Karpas-422 (cell line): Measurements from ENCODE around the gene MARCHF11. TPM values are rescaled to one million over a fixed set of nuclear protein-coding genes. Genes with fewer than 3 reads are reported as not detected.

Experiments used
- DNase-seq: peaks from one replicate; pipeline ENCODE4 v3.0.0-alpha.2; 2015
- H2AFZ ChIP-seq: fragments of 200-600 bp; sonication (generic); 2 replicates; pipeline ENCODE4 v1.6.1; 2014; ENCODE audit warnings: antibody characterized with exemption, low read length, mixed read lengths
- H3K27ac ChIP-seq: fragments of 200-600 bp; sonication (generic); 2 replicates; pipeline ENCODE4 v1.5.1; 2014; ENCODE audit warnings: mild to moderate bottlenecking, low read length, moderate library complexity
- H3K27me3 ChIP-seq: fragments of 200-600 bp; sonication (generic); 2 replicates; pipeline ENCODE4 v1.6.1; 2014; ENCODE audit warnings: low read length, mixed read lengths
- H3K36me3 ChIP-seq: fragments of 200-600 bp; sonication (generic); 2 replicates; pipeline ENCODE4 v1.6.1; 2014; ENCODE audit warnings: low read length, mixed read lengths; ENCODE audit not compliant: insufficient read depth
- H3K4me1 ChIP-seq: fragments of 200-600 bp; sonication (generic); 2 replicates; pipeline ENCODE4 v1.6.1; 2014; ENCODE audit warnings: mild to moderate bottlenecking, low read length, mixed read lengths
- H3K4me2 ChIP-seq: fragments of 200-600 bp; sonication (generic); 2 replicates; pipeline ENCODE4 v1.6.1; 2014; ENCODE audit warnings: low read length, low read depth, mild to moderate bottlenecking; ENCODE audit not compliant: poor library complexity, severe bottlenecking
- H3K4me3 ChIP-seq: fragments of 200-600 bp; sonication (generic); 2 replicates; pipeline ENCODE4 v1.5.1; 2014; ENCODE audit warnings: mild to moderate bottlenecking, antibody characterized with exemption, low read length, mixed read lengths
- H3K79me2 ChIP-seq: fragments of 200-600 bp; sonication (generic); 2 replicates; pipeline ENCODE4 v1.6.1; 2014; ENCODE audit warnings: mild to moderate bottlenecking, low read length, mixed read lengths
- H3K9ac ChIP-seq: fragments of 200-600 bp; sonication (generic); 2 replicates; pipeline ENCODE4 v1.6.0; 2014; ENCODE audit warnings: low read length
- H3K9me2 ChIP-seq: fragments of 200-600 bp; sonication (generic), shearing (Covaris generic); replicated peaks from 2 replicates; pipeline ENCODE4 v1.6.0; 2014; ENCODE audit warnings: mild to moderate bottlenecking, low read length, moderate library complexity; ENCODE audit not compliant: insufficient read depth
- H3K9me3 ChIP-seq: fragments of 300-700, 200-600 bp; sonication (generic); 2 replicates; pipeline ENCODE4 v1.6.1; 2014; ENCODE audit warnings: low read length, mixed read lengths
- H4K20me1 ChIP-seq: fragments of 200-600 bp; sonication (generic); 2 replicates; pipeline ENCODE4 v1.6.1; 2014; ENCODE audit warnings: mild to moderate bottlenecking, antibody characterized with exemption, low read length, low read depth; ENCODE audit not compliant: insufficient read depth
- total RNA-seq: library from RNA; depleted of rRNA; stranded (reverse); fragments of >200 nt; shearing (Covaris generic); gene quantifications from 2 replicates; pipeline ENCODE4 v1.2.3, GENCODE V29; 2014; ENCODE audit warnings: low replicate concordance

Gene MARCHF11
- total RNA-seq, 1 experiment from 2014 or later: not detected

GRCh38 chr5:16120579-16120978 is 59.0 kb downstream of the MARCHF11 start:
- no peak for DNase-seq
- Histone ChIP-seq H3K9ac (no peak overlapping the region), H3K27me3 (no peaks in the 10 kb centered on the region), H3K9me2 (no peaks in the 10 kb centered on the region), H3K4me1 (no peaks in the 10 kb centered on the region), H3K36me3 (no peaks in the 10 kb centered on the region), H4K20me1 (no peaks in the 10 kb centered on the region), H3K27ac (no peak overlapping the region), H3K4me3 (no peak overlapping the region), H3K4me2 (no peak overlapping the region), H2AFZ (no peak overlapping the region), H3K9me3 (no peaks in the 10 kb centered on the region), H3K79me2 (no peaks in the 10 kb centered on the region)

DNA sequence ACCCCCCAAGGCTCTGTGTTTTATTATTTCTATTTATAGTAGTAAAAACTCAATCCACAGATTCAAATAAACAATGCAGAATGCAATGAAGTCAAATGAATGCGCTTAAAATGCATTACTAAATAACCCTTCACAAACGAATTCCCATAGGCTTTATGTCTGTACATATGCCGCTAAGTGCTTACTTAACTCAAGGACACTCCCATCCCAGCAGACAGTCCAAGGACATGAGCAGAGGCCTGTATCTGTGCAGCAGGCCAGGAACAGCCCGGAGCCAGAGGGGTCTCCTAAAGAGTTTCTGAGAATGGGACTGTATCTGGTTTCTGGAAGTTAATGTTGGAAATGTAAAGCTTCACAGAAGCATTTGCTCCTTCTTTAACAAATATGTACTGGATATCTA is 59.8 kb downstream of the MARCHF11 start:
- H3K79me2 ChIP-seq: no peaks in the 10 kb centered on the region
- H3K9ac ChIP-seq: no peak overlapping the region
- H3K9me2 ChIP-seq: no peaks in the 10 kb centered on the region
- no peaks in the 10 kb centered on the region for H3K27me3 ChIP-seq
- no peaks in the 10 kb centered on the region for H3K36me3 ChIP-seq
- H3K4me1 ChIP-seq: no peaks in the 10 kb centered on the region
- H3K9me3 ChIP-seq: no peaks in the 10 kb centered on the region
- H3K4me3 ChIP-seq: no peak overlapping the region
- H4K20me1 ChIP-seq: no peaks in the 10 kb centered on the region
- no peak overlapping the region for H3K27ac ChIP-seq
- no peak overlapping the region for H2AFZ ChIP-seq
- no peak overlapping the region for H3K4me2 ChIP-seq
- no peak for DNase-seq

GRCh38 chr5:16115140-16115539 is 64.5 kb downstream of the MARCHF11 start:
- no peaks in the 10 kb centered on the region for H3K36me3 ChIP-seq
- no peak overlapping the region for H3K4me2 ChIP-seq
- no peaks in the 10 kb centered on the region for H3K4me1 ChIP-seq
- no peaks in the 10 kb centered on the region for H3K79me2 ChIP-seq
- H3K9me3 ChIP-seq: no peaks in the 10 kb centered on the region
- H3K4me3 ChIP-seq: no peak overlapping the region
- no peak overlapping the region for H3K9ac ChIP-seq
- no peaks in the 10 kb centered on the region for H3K9me2 ChIP-seq
- no peak overlapping the region for H2AFZ ChIP-seq
- no peaks in the 10 kb centered on the region for H3K27me3 ChIP-seq
- no peaks in the 10 kb centered on the region for H4K20me1 ChIP-seq
- no peak overlapping the region for H3K27ac ChIP-seq
- DNase-seq: no peak

- H3K27ac ChIP-seq: no peak overlapping the region
- H3K79me2 ChIP-seq: no peaks in the 10 kb centered on the region
- DNase-seq: no peak
- no peaks in the 10 kb centered on the region for H3K9me3 ChIP-seq
- H3K27me3 ChIP-seq: no peaks in the 10 kb centered on the region
- H3K9me2 ChIP-seq: no peaks in the 10 kb centered on the region
- H4K20me1 ChIP-seq: no peaks in the 10 kb centered on the region
- no peak overlapping the region for H2AFZ ChIP-seq
- H3K4me1 ChIP-seq: no peaks in the 10 kb centered on the region
- no peaks in the 10 kb centered on the region for H3K36me3 ChIP-seq
- H3K4me3 ChIP-seq: no peak overlapping the region
- H3K9ac ChIP-seq: no peak overlapping the region
- no peak overlapping the region for H3K4me2 ChIP-seq
Measured at GRCh38 chr5:16108418-16108817, 71.2 kb downstream of the MARCHF11 start.

GRCh38 chr5:16104961-16105360 is 74.6 kb downstream of the MARCHF11 start:
- Histone ChIP-seq H4K20me1 (no peaks in the 10 kb centered on the region), H3K79me2 (no peaks in the 10 kb centered on the region), H3K4me1 (no peaks in the 10 kb centered on the region), H3K4me3 (no peak overlapping the region), H2AFZ (no peak overlapping the region), H3K9me2 (no peaks in the 10 kb centered on the region), H3K27ac (no peak overlapping the region), H3K36me3 (no peaks in the 10 kb centered on the region), H3K9ac (no peak overlapping the region), H3K4me2 (no peak overlapping the region), H3K27me3 (no peaks in the 10 kb centered on the region), H3K9me3 (peaks cover 4% of the 10 kb centered on the region; the same call in 1 of the 2 replicates)
- no peak for DNase-seq

DNA sequence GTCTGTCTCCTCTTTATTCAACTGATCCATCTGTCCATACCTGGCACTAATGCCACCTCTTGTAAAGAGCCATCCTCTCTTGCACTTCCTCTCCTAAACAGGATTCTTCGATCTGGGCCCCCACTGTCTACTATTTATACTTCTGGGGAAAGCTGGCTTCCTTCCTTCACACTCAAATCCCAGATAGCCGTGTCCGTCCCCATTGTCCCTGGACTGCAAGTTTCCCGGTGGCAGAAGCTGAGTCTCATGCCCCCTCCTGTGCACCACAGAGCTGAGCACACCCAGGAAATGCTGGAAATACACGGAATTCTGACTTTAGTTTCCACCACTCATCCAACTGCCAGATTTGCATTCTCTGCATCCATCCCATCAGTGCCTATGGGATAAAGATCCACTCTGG is 84.0 kb downstream of the MARCHF11 start:
- H2AFZ ChIP-seq: no peak overlapping the region
- H3K9me3 ChIP-seq: peaks cover 7% of the 10 kb centered on the region; the same call in 1 of the 2 replicates
- H3K27ac ChIP-seq: no peak overlapping the region
- H3K79me2 ChIP-seq: no peaks in the 10 kb centered on the region
- no peaks in the 10 kb centered on the region for H4K20me1 ChIP-seq
- no peaks in the 10 kb centered on the region for H3K4me1 ChIP-seq
- H3K36me3 ChIP-seq: no peaks in the 10 kb centered on the region
- no peak overlapping the region for H3K4me2 ChIP-seq
- no peak overlapping the region for H3K4me3 ChIP-seq
- H3K27me3 ChIP-seq: no peaks in the 10 kb centered on the region
- DNase-seq: no peak
- H3K9me2 ChIP-seq: no peaks in the 10 kb centered on the region
- no peak overlapping the region for H3K9ac ChIP-seq

DNA sequence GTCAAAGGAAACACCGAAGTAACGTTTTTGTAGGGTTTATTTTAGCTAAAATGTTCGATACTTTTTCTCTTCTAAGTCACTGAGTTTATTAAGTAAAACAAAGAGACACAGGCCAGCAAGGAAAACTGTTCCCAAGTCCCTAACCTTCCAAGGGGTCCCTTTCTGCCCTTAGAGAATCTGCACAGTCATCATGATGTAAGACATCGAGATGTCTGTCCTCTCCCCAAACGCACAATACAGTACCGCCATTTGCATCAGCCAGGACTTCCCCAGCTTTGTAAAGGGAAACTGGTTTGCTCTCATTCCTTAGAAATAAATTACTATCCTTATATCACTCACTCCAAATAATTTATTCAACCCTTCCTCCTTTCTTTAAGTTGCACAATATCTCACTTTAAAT is 89.3 kb downstream of the MARCHF11 start:
- H3K27me3 ChIP-seq: no peaks in the 10 kb centered on the region
- H3K27ac ChIP-seq: no peak overlapping the region
- no peak overlapping the region for H3K9ac ChIP-seq
- H3K4me3 ChIP-seq: no peak overlapping the region
- H3K9me3 ChIP-seq: peaks cover 7% of the 10 kb centered on the region; the same call in 1 of the 2 replicates
- no peaks in the 10 kb centered on the region for H3K4me1 ChIP-seq
- no peaks in the 10 kb centered on the region for H3K79me2 ChIP-seq
- no peaks in the 10 kb centered on the region for H3K36me3 ChIP-seq
- H4K20me1 ChIP-seq: no peaks in the 10 kb centered on the region
- no peak overlapping the region for H3K4me2 ChIP-seq
- H3K9me2 ChIP-seq: no peaks in the 10 kb centered on the region
- DNase-seq: no peak
- no peak overlapping the region for H2AFZ ChIP-seq

- no peak overlapping the region for H2AFZ ChIP-seq
- no peak overlapping the region for H3K4me2 ChIP-seq
- no peak overlapping the region for H3K4me3 ChIP-seq
- H3K79me2 ChIP-seq: no peaks in the 10 kb centered on the region
- no peaks in the 10 kb centered on the region for H3K36me3 ChIP-seq
- no peak overlapping the region for H3K9ac ChIP-seq
- no peaks in the 10 kb centered on the region for H4K20me1 ChIP-seq
- no peaks in the 10 kb centered on the region for H3K4me1 ChIP-seq
- H3K9me3 ChIP-seq: no peaks in the 10 kb centered on the region; the same call in 1 of the 2 replicates
- no peaks in the 10 kb centered on the region for H3K27me3 ChIP-seq
- H3K9me2 ChIP-seq: no peaks in the 10 kb centered on the region
- no peak for DNase-seq
- H3K27ac ChIP-seq: no peak overlapping the region
Measured at GRCh38 chr5:16082982-16083381, 96.6 kb downstream of the MARCHF11 start.

DNA sequence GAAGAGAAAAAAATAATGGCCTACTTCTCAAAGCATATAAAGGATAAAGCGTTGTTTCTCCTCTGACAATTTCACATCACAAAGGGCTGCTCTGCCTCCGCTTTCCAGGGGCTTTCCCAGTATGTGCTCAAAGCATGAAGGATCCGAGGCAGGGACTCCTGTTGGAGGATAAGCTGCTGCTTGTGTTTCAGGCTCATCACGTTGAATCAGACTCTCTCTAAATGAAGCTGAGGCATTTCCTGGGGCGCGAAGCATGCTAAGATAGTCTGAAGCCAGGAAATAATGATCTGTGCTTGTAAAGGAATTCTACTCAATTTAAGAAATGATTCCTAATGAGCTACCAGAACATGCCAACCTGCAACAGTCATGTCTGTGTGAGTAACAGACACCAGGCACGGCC is 97.5 kb downstream of the MARCHF11 start:
- Histone ChIP-seq H4K20me1 (no peaks in the 10 kb centered on the region), H3K79me2 (no peaks in the 10 kb centered on the region), H3K36me3 (no peaks in the 10 kb centered on the region), H3K4me2 (no peak overlapping the region), H2AFZ (no peak overlapping the region), H3K4me3 (no peak overlapping the region), H3K9me2 (no peaks in the 10 kb centered on the region), H3K9me3 (no peaks in the 10 kb centered on the region; the same call in 1 of the 2 replicates), H3K9ac (no peak overlapping the region), H3K27me3 (no peaks in the 10 kb centered on the region), H3K27ac (no peak overlapping the region), H3K4me1 (no peaks in the 10 kb centered on the region)
- DNase-seq: no peak
